PFSK-1 (cell line): ENCODE data around the gene OR1J2.

ENCODE experiments used
- FOXP2 ChIP-seq: optimal IDR thresholded peaks from 2 replicates; pipeline ENCODE3; 2011; ENCODE audit warnings: borderline replicate concordance, control low read depth, inconsistent platforms; ENCODE audit not compliant: insufficient read depth; ENCODE audit errors: extremely low read length, extremely low read depth
- POLR2AphosphoS5 ChIP-seq: IDR thresholded peaks from 2 replicates; pipeline ENCODE4 v1.6.1; 2012; ENCODE audit warnings: low read depth, mild to moderate bottlenecking, control low read depth, low read length, moderate library complexity
- REST ChIP-seq, 2 experiments: IDR thresholded peaks; 2 replicates each; pipeline versions ENCODE4 v1.6.1 to v1.8.0; 2011 to 2012; ENCODE audit warnings: low read depth in 2 of 2, low read length in 2 of 2, control low read depth in 1 of 2, inconsistent platforms in 1 of 2, mild to moderate bottlenecking in 1 of 2, moderate library complexity in 1 of 2; ENCODE audit not compliant: insufficient read depth in 1 of 2
- SIN3A ChIP-seq: IDR thresholded peaks from 2 replicates; pipeline ENCODE4 v1.6.1; 2012; ENCODE audit warnings: mild to moderate bottlenecking, low read length, moderate library complexity, borderline replicate concordance; ENCODE audit not compliant: insufficient read depth
- TAF1 ChIP-seq: IDR thresholded peaks from 2 replicates; pipeline ENCODE4 v1.6.1; 2012; ENCODE audit warnings: low read length, control low read depth, borderline replicate concordance; ENCODE audit not compliant: insufficient read depth

OR1J2 gene

GRCh38 chr9:122498883-122499288, 11.7 kb upstream of the OR1J2 start:
- no peak for TF ChIP-seq FOXP2
- TF ChIP-seq REST (IDR thresholded peaks at IDR 0.05; ENCODE audit: insufficient read depth in 1 of 2, low read depth in 2 of 2, low read length in 2 of 2): no peak
- no peak for TF ChIP-seq SIN3A
- no peak for TF ChIP-seq POLR2AphosphoS5
- no peak for TF ChIP-seq TAF1

DNA sequence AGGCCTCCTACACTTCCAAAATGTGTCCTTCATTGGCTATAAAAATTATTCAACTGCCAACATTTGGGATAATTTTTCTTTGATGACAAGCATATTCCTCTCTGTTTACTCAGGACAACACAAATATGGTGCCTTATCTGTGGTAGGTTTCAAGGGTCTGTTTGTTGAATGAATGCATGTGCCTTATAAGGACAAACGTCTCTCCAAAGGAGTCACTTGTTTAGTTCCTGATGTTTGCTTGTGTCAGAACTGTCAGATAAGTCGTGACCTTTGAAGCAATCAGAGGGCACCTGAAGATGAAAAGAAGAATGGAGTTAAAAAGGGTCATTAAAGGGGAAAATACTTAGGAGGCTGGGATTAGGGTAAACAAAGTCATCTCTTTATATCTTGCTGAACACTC, 3.6 kb upstream of the OR1J2 start:
- TF ChIP-seq FOXP2: no peak
- no peak for TF ChIP-seq POLR2AphosphoS5
- no peak for TF ChIP-seq REST (IDR thresholded peaks at IDR 0.05; ENCODE audit: insufficient read depth in 1 of 2, low read depth in 2 of 2, low read length in 2 of 2)
- TF ChIP-seq TAF1: no peak

GRCh38 chr9:122518226-122518625, 7.6 kb downstream of the OR1J2 start:
- no peak for TF ChIP-seq REST (IDR thresholded peaks at IDR 0.05; ENCODE audit: insufficient read depth in 1 of 2, low read depth in 2 of 2, low read length in 2 of 2)

GRCh38 chr9:122518841-122519240, 8.2 kb downstream of the OR1J2 start, which contains the start of gene OR1J4:
Gene OR1J4 (plus strand): TSS chr9:122519141. CDS start chr9:122519141, 0 bp downstream.
- TF ChIP-seq TAF1 (no peak), REST (IDR thresholded peaks at IDR 0.05; ENCODE audit: insufficient read depth in 1 of 2, low read depth in 2 of 2, low read length in 2 of 2) (no peak), SIN3A (no peak), FOXP2 (no peak), POLR2AphosphoS5 (no peak)

DNA sequence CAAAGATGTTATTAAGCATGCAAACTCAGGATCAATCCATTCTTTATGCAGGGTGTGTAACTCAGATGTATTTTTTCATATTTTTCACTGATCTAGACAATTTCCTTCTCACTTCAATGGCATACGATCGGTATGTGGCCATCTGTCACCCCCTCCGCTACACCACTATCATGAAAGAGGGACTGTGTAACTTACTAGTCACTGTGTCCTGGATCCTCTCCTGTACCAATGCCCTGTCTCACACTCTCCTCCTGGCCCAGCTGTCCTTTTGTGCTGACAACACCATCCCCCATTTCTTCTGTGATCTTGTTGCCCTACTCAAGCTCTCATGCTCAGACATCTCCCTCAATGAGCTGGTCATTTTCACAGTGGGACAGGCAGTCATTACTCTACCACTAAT, 8.8 kb downstream of the OR1J2 start:
- TF ChIP-seq REST (IDR thresholded peaks at IDR 0.05; ENCODE audit: insufficient read depth in 1 of 2, low read depth in 2 of 2, low read length in 2 of 2): no peak
